HepG2 (cell line): ENCODE measurements around the gene HYAL2. TPM values are rescaled to one million over a fixed set of nuclear protein-coding genes. Genes with fewer than 3 reads are reported as not detected.

Experiments
- BCL6 ChIP-seq: IDR thresholded peaks from 2 replicates; pipeline ENCODE4 v1.6.1; 2016; ENCODE audit warnings: missing genetic modification reagents, missing compliant biosample characterization
- CEBPG ChIP-seq: IDR thresholded peaks from 2 replicates; pipeline ENCODE4 v1.6.1; 2016
- FOSL1 ChIP-seq: sonication (generic); formaldehyde crosslinking; IDR thresholded peaks from 2 replicates; pipeline ENCODE4 v1.9.0; 2021; ENCODE audit warnings: missing genetic modification reagents, borderline replicate concordance
- HHEX ChIP-seq: IDR thresholded peaks from 2 replicates; pipeline ENCODE4 v1.6.1; 2016; ENCODE audit warnings: control low read depth
- HOXD1 ChIP-seq: sonication (generic); formaldehyde crosslinking; IDR thresholded peaks from 2 replicates; pipeline ENCODE4 v1.5.0; 2020; ENCODE audit warnings: missing genetic modification reagents
- IRF2 ChIP-seq: IDR thresholded peaks from 2 replicates; pipeline ENCODE4 v1.6.1; 2018; ENCODE audit warnings: missing genetic modification reagents, missing compliant biosample characterization
- MBD4 ChIP-seq: IDR thresholded peaks from 2 replicates; pipeline ENCODE4 v1.6.1; 2012; ENCODE audit warnings: low read length, inconsistent platforms, borderline replicate concordance
- NAIF1 ChIP-seq: sonication (generic); formaldehyde crosslinking; IDR thresholded peaks from 2 replicates; pipeline ENCODE4 v1.5.0; 2020; ENCODE audit warnings: mild to moderate bottlenecking, missing genetic modification reagents, borderline replicate concordance
- NCOA1 ChIP-seq: sonication (generic); formaldehyde crosslinking; IDR thresholded peaks from 2 replicates; pipeline ENCODE4 v1.9.0; 2021; ENCODE audit warnings: missing genetic modification reagents
- NFRKB ChIP-seq: fragments of 450-650 bp; IDR thresholded peaks from 2 replicates; pipeline ENCODE4 v1.6.1; 2017
- SKI ChIP-seq: fragments of 450-650 bp; IDR thresholded peaks from one replicate; pipeline ENCODE4 v1.6.1; 2018; ENCODE audit warnings: mild to moderate bottlenecking; ENCODE audit not compliant: partially characterized antibody
- TCF12 ChIP-seq, 2 experiments: fragments of 450-650 bp in 1 of 2; sonication (generic) in 1 of 2; formaldehyde crosslinking in 1 of 2; IDR thresholded peaks; 2 replicates each; pipeline versions ENCODE4 v1.6.1 to v1.8.0; 2017 to 2022; ENCODE audit warnings: antibody characterized with exemption in 1 of 2, mild to moderate bottlenecking in 1 of 2, missing genetic modification reagents in 1 of 2, moderate library complexity in 1 of 2
- ZNF121 ChIP-seq: sonication (generic); formaldehyde crosslinking; IDR thresholded peaks from 2 replicates; pipeline ENCODE4 v1.5.0; 2020; ENCODE audit warnings: mild to moderate bottlenecking, missing genetic modification reagents
- ZNF335 ChIP-seq: sonication (generic); formaldehyde crosslinking; IDR thresholded peaks from 2 replicates; pipeline ENCODE4 v1.4.0; 2020; ENCODE audit warnings: missing genetic modification reagents
- ZNF34 ChIP-seq: sonication (generic); formaldehyde crosslinking; IDR thresholded peaks from 2 replicates; pipeline ENCODE4 v1.4.0; 2020; ENCODE audit warnings: mild to moderate bottlenecking, missing genetic modification reagents, borderline replicate concordance
- ZNF543 ChIP-seq: sonication (generic); formaldehyde crosslinking; IDR thresholded peaks from 2 replicates; pipeline ENCODE4 v1.4.0; 2020; ENCODE audit warnings: mild to moderate bottlenecking, missing genetic modification reagents
- polyA plus RNA-seq, 8 experiments: library from polyadenylated mRNA; depleted of rRNA in 3 of 8; stranded (reverse) in 7 of 8; unstranded in 1 of 8; fragments of >200 nt; fragmentation: Illumina TruSeq in 4 of 8; extraction: Trizol in 4 of 8; gene quantifications; 2 replicates each; pipeline versions ENCODE4 v1.2.1 to v1.2.3, GENCODE V29; 2011 to 2016; ENCODE audit warnings: low read depth in 4 of 8, missing spikeins in 1 of 8, mixed read lengths in 1 of 8; ENCODE audit not compliant: insufficient read depth in 1 of 8
- total RNA-seq, 5 experiments: library from RNA; depleted of rRNA; stranded (reverse); fragments of >200 nt; fragmentation: Illumina TruSeq; extraction: Trizol; gene quantifications; 2 replicates each; pipeline ENCODE4 v1.2.3, GENCODE V29; 2016; ENCODE audit warnings: low read depth in 1 of 5
- TF ChIP-seq, protein P1 (sequence below): sonication (generic); formaldehyde crosslinking; IDR thresholded peaks from 2 replicates; pipeline ENCODE4 v1.4.0; 2020; ENCODE audit warnings: missing genetic modification reagents, borderline replicate concordance
- TF ChIP-seq, protein P2 (sequence below), 2 experiments: sonication (generic) in 1 of 2; formaldehyde crosslinking in 1 of 2; IDR thresholded peaks; 2 replicates each; pipeline versions ENCODE4 v1.4.0 to v1.6.1; 2016 to 2020; ENCODE audit warnings: borderline replicate concordance in 1 of 2, low read depth in 1 of 2, mild to moderate bottlenecking in 1 of 2, missing genetic modification reagents in 1 of 2
- TF ChIP-seq, protein P3 (sequence below): sonication (generic); formaldehyde crosslinking; IDR thresholded peaks from 2 replicates; pipeline ENCODE4 v1.5.0; 2020; ENCODE audit warnings: missing genetic modification reagents, mild to moderate bottlenecking, borderline replicate concordance
- TF ChIP-seq, protein P4 (sequence below): IDR thresholded peaks from 2 replicates; pipeline ENCODE4 v1.6.1; 2016; ENCODE audit warnings: control low read depth

The HYAL2 gene
- total and polyA plus RNA-seq, 2 of the 13 experiments (the other 11 are each of a cell fraction or from before 2014, with no cell fraction given) = 76.2 to 102 TPM

DNA sequence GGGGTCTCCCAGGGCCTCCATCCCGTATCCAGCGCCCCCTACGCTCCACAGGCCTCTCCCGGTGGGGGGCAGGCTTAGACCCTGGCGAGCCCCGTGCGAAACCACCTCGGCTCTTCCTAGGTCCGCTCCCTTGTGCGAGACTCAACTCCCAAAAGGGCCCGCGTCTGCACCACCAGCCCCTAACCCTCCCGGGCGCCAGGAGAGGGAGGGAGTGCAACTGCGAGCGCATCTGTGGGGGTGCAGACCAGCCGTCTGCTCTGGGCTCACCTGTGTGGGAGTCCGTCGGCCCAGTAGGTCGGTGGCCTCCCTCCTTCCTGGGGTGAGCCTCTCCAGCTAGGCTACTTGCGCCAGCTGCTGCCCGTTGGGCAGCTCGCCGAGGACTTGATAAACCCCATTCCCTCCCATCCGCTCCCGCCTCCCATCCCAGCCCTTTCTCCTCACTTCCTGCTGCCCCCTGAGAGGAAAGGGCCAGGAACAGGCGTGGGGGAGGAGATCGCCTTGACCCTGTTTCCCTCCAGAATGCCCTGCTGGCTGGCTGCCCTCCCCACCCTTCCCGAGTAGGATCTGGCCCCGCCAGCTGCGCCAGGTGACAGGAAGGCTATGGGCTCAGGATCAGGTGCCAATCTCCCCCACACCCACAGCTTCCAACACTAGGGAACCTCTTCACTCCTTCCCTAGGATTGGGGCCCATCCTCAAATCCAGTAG, at the start of gene HYAL2 (continued):
- TF ChIP-seq, protein P1, sequence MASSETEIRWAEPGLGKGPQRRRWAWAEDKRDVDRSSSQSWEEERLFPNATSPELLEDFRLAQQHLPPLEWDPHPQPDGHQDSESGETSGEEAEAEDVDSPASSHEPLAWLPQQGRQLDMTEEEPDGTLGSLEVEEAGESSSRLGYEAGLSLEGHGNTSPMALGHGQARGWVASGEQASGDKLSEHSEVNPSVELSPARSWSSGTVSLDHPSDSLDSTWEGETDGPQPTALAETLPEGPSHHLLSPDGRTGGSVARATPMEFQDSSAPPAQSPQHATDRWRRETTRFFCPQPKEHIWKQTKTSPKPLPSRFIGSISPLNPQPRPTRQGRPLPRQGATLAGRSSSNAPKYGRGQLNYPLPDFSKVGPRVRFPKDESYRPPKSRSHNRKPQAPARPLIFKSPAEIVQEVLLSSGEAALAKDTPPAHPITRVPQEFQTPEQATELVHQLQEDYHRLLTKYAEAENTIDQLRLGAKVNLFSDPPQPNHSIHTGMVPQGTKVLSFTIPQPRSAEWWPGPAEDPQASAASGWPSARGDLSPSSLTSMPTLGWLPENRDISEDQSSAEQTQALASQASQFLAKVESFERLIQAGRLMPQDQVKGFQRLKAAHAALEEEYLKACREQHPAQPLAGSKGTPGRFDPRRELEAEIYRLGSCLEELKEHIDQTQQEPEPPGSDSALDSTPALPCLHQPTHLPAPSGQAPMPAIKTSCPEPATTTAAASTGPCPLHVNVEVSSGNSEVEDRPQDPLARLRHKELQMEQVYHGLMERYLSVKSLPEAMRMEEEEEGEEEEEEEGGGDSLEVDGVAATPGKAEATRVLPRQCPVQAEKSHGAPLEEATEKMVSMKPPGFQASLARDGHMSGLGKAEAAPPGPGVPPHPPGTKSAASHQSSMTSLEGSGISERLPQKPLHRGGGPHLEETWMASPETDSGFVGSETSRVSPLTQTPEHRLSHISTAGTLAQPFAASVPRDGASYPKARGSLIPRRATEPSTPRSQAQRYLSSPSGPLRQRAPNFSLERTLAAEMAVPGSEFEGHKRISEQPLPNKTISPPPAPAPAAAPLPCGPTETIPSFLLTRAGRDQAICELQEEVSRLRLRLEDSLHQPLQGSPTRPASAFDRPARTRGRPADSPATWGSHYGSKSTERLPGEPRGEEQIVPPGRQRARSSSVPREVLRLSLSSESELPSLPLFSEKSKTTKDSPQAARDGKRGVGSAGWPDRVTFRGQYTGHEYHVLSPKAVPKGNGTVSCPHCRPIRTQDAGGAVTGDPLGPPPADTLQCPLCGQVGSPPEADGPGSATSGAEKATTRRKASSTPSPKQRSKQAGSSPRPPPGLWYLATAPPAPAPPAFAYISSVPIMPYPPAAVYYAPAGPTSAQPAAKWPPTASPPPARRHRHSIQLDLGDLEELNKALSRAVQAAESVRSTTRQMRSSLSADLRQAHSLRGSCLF (CRISPR knock-in tag) = no peak
- no peak for TF ChIP-seq CEBPG (CRISPR knock-in tag)
- no peak for TF ChIP-seq IRF2 (CRISPR knock-in tag)
- TF ChIP-seq MBD4 = no peak
- TF ChIP-seq, protein P2, sequence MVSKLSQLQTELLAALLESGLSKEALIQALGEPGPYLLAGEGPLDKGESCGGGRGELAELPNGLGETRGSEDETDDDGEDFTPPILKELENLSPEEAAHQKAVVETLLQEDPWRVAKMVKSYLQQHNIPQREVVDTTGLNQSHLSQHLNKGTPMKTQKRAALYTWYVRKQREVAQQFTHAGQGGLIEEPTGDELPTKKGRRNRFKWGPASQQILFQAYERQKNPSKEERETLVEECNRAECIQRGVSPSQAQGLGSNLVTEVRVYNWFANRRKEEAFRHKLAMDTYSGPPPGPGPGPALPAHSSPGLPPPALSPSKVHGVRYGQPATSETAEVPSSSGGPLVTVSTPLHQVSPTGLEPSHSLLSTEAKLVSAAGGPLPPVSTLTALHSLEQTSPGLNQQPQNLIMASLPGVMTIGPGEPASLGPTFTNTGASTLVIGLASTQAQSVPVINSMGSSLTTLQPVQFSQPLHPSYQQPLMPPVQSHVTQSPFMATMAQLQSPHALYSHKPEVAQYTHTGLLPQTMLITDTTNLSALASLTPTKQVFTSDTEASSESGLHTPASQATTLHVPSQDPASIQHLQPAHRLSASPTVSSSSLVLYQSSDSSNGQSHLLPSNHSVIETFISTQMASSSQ (IDR thresholded peaks at IDR 0.05; ENCODE audit: low read depth) = no peak
- TF ChIP-seq, protein P2 (CRISPR knock-in tag; IDR thresholded peaks at IDR 0.05; ENCODE audit: borderline replicate concordance) = no peak
- no peak for TF ChIP-seq ZNF121
- no peak for TF ChIP-seq BCL6
- TF ChIP-seq ZNF543 (CRISPR knock-in tag) = 0 out of 2 replicates have a peak, but pooled peaks have one; percentile 31
- no peak for TF ChIP-seq ZNF34
- TF ChIP-seq ZNF335 = no peak
- TF ChIP-seq, protein P3, sequence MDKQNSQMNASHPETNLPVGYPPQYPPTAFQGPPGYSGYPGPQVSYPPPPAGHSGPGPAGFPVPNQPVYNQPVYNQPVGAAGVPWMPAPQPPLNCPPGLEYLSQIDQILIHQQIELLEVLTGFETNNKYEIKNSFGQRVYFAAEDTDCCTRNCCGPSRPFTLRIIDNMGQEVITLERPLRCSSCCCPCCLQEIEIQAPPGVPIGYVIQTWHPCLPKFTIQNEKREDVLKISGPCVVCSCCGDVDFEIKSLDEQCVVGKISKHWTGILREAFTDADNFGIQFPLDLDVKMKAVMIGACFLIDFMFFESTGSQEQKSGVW (CRISPR knock-in tag) = no peak
- no peak for TF ChIP-seq NAIF1 (CRISPR knock-in tag)
- TF ChIP-seq FOSL1 (CRISPR knock-in tag) = no peak
- no peak for TF ChIP-seq NCOA1 (CRISPR knock-in tag)
- TF ChIP-seq, protein P4, sequence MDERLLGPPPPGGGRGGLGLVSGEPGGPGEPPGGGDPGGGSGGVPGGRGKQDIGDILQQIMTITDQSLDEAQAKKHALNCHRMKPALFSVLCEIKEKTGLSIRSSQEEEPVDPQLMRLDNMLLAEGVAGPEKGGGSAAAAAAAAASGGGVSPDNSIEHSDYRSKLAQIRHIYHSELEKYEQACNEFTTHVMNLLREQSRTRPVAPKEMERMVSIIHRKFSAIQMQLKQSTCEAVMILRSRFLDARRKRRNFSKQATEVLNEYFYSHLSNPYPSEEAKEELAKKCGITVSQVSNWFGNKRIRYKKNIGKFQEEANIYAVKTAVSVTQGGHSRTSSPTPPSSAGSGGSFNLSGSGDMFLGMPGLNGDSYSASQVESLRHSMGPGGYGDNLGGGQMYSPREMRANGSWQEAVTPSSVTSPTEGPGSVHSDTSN (CRISPR knock-in tag) = no peak
- TF ChIP-seq TCF12 (IDR thresholded peaks at IDR 0.05) = no peak
- no peak for TF ChIP-seq TCF12 (CRISPR knock-in tag; IDR thresholded peaks at IDR 0.05)
- no peak for TF ChIP-seq NFRKB
- TF ChIP-seq SKI = no peak
- TF ChIP-seq HOXD1 (CRISPR knock-in tag) = no peak
- TF ChIP-seq HHEX (CRISPR knock-in tag) = no peak
